ENCODE data around the gene NLN.

- TF ChIP-seq CTCF (IDR thresholded peaks at IDR 0.05) (no peak), EZH2 (IDR thresholded peaks at IDR 0.05) (no peak)
Measured at GRCh38 chr5:65809817-65810531, 88.0 kb downstream of the NLN start.

Data from neural progenitor cell (in vitro differentiated cells).